Adrenal gland (tissue), 5 donors: Measurements from ENCODE around the gene RAD23A.

Experiments
- CTCF ChIP-seq, 6 experiments: fragments of 450-650 bp in 4 of 6; fragments of 200-600 bp in 2 of 6; sonication (generic) in 1 of 6; IDR thresholded peaks; 1 replicate in 5 of 6; 2 replicates in 1 of 6; pipeline versions ENCODE4 v1.5.1 to v1.8.0; 2016 to 2021; ENCODE audit warnings: antibody characterized with exemption in 6 of 6, mild to moderate bottlenecking in 2 of 6, moderate library complexity in 1 of 6
- POLR2A ChIP-seq, 2 donors: fragments of 450-650 bp; IDR thresholded peaks; one replicate each; pipeline ENCODE4 v1.6.1; 2017; ENCODE audit warnings: antibody characterized with exemption in 2 of 2, mild to moderate bottlenecking in 2 of 2, moderate library complexity in 1 of 2
- donor health status: DM: no; HTN: no; CAD: no.

- no peak for TF ChIP-seq CTCF (IDR thresholded peaks at IDR 0.05)
- no peak for TF ChIP-seq POLR2A (IDR thresholded peaks at IDR 0.05)
Measured at GRCh38 chr19:13001502-13002165, 56.0 kb downstream of the RAD23A start.
